ENCODE measurements around the gene ALDH3A1.

Gene ALDH3A1

DNA sequence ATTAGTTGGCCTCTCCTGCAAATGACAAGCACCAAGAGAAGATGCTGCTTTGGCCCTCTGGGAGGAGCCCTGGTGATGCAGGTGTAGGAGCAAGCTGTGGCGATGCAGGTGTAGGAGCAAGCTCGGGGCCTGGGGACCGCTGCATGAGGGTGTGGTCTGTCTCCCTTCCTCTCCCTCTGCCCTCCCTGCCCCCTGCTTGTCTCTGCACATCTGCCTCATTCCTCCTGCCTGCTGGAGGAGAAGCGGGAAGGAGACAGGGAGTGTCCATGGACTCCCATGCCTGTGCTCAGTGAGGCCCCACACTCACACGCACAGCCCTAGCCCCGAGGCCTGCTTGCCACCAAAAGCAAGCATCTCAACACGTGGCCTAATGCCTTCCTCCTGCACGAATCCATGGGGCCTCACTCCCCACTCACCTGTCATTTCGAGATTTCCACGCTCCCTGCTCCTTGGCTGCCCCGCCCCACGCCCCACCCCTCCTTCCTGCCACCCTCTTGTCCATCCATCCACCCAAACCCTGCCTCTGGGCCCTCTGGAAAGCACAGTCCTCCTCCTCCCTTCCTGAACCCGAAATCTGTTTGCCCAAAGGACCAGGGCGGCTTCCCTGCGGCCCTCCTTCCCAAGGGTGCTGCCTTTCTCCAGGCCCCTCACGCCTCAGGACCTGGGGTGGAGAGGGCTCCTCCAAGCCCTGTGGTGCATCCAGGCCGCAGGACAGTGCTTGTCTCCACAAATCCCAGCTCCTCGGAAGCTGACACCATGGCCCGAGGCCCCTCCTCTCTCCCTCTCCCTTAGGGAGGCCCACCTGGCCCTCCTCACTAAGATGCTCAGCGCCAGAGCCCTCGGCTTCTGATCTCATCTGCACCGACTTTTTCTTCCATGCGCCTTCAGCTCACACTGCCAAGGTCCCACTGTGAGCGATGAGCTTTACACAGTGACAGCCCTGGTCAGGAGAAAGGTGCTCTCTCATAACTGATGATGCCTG, 11.8 kb upstream of the ALDH3A1 start:
- no peak for DNase-seq

GRCh38 chr17:19757536-19758180, 9.6 kb upstream of the ALDH3A1 start:
- no peak for DNase-seq

DNA sequence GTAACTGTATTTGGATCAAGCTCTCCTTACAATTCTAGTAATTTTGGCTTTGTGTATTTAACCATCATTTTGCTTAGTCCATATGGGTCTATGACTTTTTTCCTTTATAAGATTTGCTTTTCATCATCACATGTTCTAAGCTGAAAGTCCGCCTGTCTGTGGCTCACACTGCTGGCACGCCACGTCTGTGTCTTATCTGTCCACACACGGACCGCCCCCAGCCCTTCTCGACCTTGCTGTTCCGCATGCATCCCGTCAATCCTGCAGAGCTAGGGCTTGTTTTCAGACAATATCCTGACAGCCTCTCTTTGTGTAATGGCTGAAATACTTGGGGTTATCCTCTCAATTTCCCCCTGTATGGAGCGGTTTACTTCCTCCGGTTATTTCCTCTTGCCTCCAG, 8.4 kb upstream of the ALDH3A1 start:
- no peak for DNase-seq

DNA sequence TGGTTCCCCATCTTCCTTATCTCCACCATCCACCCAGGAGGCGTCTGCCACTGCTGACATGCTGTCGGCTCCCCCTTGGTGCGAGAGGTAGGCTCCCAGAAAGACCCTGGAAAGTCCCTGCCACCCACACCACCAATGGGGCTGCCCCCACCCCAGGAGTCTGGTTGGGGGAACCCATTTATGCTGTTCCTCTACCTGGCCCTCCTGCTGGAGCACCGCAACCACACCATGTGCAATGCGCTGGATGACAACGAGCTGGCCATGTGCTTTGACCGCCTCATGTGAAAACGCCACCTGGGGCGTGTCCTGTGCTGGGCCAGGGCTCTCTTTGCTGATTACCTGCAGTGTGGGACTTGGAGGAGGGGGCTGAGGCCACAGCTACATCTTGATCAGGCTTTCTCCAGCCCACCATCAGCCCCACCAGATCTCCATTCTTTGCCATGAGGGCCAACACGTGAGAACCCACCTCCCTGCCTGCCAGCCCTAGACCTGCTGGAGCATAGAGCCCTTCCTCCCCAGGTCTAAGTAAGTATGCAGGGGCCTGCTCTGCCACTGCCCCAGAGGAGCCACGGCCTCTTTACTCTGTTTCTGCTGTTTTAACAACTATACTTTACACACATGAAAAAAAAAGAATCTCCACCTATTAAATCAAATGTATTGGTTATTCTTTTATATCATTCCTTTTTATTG, 7.9 kb upstream of the ALDH3A1 start:
- no peak for DNase-seq

DNA sequence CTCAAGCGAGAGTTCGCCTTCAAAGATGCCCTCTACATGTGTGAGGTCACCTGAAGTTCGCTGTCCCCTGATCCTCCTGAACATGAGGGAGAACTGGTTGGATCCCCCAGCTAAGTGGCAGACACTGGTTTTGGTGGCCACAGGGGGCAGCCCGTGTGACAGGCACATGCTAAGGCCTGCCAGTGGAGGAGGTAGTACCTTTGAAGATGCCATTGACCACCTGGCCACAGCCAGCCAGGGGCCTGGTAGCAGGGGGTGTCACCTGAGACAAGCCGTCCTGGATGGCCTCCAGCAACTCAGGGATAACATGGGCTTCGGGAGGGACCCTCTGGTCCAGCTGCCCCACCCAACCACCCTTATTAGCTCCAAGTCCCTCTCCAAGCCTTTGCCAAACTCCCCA, 7.3 kb upstream of the ALDH3A1 start:
- DNase-seq = no peak

- DNase-seq = no peak
These were observed 5.8 kb upstream of the ALDH3A1 start for GRCh38 chr17:19753661-19754463.

GRCh38 chr17:19753051-19753509, 5.0 kb upstream of the ALDH3A1 start:
- DNase-seq = no peak

GRCh38 chr17:19752216-19753050, 4.3 kb upstream of the ALDH3A1 start:
- DNase-seq = no peak

GRCh38 chr17:19750835-19751234, 2.7 kb upstream of the ALDH3A1 start:
- no peak for DNase-seq

- DNase-seq = no peak
These were observed 2.0 kb upstream of the ALDH3A1 start for GRCh38 chr17:19750020-19750572.

DNA sequence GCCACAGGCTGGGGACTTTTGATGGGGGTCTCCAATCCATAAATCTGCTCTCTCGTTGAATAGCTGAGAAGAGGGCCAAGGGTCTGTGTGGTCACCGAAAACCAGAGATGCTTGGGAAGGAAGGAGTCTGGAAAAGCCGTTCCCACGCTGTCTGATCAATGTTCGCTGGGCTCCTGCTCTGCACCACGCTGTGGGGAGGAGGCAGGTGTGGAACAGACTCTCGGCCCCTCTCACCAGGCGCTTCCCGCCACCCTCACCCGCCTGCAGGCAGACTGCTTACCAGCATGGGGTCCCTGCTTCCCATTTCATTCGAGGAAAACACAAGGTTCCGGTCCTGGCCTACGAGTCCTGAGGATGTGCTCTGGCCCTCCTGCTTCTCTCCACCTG, 702 bp upstream of the ALDH3A1 start:
- DNase-seq = no peak

DNA sequence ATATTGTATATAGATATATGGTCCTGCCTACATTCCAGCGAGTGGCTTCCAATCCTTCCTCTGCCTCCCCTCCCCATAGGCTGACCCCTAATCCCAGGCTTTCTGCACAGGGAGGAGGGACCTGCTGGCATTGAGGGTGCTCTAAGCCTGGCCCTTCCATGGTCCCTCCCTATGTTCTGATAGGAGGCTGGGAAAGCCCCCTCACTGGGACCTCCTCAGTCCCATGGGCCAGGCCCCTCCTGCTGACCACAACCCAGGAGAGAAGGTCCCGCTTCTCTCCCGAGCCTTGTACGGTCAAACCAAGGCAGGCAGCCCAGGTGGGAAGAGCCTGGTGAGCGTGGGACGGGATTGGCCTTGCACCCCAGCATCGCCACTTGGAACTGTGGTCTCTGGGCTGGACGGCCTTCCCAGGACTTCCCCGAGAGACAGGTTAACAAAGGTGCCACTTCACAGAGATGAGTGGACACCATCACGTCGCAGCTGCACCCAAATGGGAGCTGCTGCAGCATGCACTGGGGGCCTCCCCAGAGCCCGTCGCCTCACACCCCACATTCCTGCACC, 859 bp downstream of the ALDH3A1 start:
- DNase-seq = no peak

DNA sequence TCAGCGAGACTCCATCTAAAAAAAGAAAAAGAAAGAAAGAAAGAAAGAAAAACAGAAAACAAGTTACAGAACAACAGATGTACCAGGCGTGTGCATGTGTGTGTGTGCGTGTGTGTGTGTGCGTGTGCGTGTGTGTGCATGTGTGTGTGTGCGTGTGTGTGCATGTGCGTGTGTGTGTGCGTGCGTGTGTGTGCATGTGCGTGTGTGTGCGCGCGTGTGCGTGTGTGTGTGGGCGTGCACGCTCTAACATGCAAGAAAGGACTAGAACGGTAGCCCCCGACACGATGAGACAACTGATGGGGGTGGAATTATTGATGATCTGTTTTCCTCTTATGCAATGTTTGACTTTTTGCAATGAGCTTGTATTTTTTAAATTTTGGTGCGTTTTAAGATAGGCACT, 1.6 kb downstream of the ALDH3A1 start:
- DNase-seq = peak in 1 of 5 experiments; percentile 9

DNA sequence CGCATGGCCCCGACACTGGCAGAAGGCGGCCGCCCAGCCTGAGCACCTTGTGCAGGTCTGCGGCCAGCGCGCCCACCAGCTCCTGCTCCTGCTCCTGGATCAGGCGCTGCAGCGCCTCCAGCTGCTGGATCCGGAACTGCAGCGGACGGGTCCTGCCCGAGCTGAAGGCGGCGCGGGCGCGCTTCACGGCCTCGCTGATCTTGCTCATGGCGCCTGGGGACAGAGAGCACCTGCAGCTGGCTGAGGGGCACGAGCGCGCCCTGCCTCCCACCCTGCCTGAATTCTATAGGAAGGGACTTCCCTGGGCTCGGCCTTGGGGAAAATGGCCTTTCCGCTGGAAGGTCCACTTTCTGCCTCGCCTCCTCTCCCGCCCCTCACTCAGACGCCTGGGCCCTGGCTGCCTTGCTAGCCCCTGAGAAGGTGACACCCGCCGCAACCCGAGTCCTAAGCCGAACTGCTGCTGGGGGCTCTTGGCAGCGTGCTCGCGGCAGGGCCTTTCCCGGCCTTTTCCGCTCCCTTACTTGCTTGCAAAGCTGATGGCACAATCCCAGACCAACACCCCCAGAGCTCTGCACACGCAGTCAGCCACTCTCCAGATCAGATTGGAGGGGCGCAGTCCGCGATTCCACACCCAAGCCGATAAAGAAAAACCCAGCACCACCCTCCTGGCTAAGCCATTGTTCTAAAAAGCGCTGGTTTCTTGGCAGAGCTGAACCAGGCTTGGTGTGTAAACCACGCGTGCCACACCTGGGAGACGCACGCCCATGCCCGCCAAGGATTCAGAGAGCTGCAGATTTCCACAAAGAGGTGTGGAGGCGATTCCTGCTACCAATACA, 3.0 kb downstream of the ALDH3A1 start:
- DNase-seq = peak; percentile 53 to 83 (median 73)

GRCh38 chr17:19744492-19744891, 3.6 kb downstream of the ALDH3A1 start:
- DNase-seq = no peak

GRCh38 chr17:19743101-19744100, 4.7 kb downstream of the ALDH3A1 start:
- DNase-seq = no peak

GRCh38 chr17:19742495-19742894, 5.6 kb downstream of the ALDH3A1 start:
- DNase-seq = no peak

DNA sequence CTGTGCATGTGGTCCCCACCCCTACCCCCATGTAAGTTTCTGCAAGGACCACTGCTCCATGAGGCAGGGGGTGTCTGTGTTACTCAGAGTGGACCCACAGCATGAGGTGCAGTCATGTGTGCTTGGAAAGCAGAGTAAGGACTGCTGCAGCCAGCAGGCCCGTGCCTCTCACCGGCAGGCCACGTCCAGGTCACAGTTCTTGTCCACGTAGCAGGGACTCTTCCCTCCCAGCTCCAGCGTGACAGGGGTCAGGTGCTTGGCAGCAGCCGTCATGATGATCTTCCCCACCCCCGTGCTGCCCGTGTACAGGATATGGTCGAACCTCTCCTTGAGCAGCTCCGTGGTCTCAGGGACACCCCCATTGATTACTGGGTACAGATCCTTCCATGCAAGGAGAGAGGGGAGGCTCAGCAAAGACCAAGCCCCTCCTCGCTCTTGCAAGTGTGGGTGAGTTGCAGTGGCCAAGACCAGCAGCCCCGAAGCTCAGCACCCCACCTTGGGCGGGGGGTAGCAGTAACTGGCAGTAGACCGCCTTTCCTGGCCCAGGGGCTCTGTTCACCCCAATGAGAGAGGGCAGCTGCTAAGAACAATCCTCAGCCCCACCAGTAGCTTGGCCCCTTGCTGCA, 6.2 kb downstream of the ALDH3A1 start:
- no peak for DNase-seq

Measured in T-helper 2 cell (primary cell).